Thyroid gland (tissue), 4 donors: ENCODE results near the gene CCDC116. TPM values are rescaled to one million over a fixed set of nuclear protein-coding genes. Genes with fewer than 3 reads are reported as not detected.
"Not testable (repeated sequence)": the region's sequence is repeated elsewhere in the genome, so short reads cannot be mapped to it uniquely, and the experiment has no call there.

Experiments used
- DNase-seq, 2 donors: peaks; one replicate each; pipeline ENCODE4 v3.0.0-alpha.2; 2019
- H3K27ac ChIP-seq, 3 donors: fragments of 200-600 bp; sonication (generic); 1 replicate in 2 of 3; 2 replicates in 1 of 3; pipeline ENCODE4 v1.5.1; 2016 to 2019; ENCODE audit warnings: mild to moderate bottlenecking in 1 of 3, moderate library complexity in 1 of 3
- H3K27me3 ChIP-seq: fragments of 200-600 bp; sonication (generic); one replicate; pipeline ENCODE4 v1.5.1; 2019
- H3K36me3 ChIP-seq, 2 donors: fragments of 200-600 bp; sonication (generic); one replicate each; pipeline ENCODE4 v1.5.1; 2016 to 2019
- H3K4me1 ChIP-seq, 2 donors: fragments of 200-600 bp; sonication (generic); one replicate each; pipeline ENCODE4 v1.5.1; 2017 to 2019
- H3K4me3 ChIP-seq, 3 donors: fragments of 200-600 bp; sonication (generic); replicated peaks in 1 of 3; 1 replicate in 2 of 3; 2 replicates in 1 of 3; pipeline ENCODE4 v1.5.1; 2016; ENCODE audit warnings: mild to moderate bottlenecking in 1 of 3
- H3K9me3 ChIP-seq: fragments of 200-600 bp; sonication (generic); one replicate; pipeline ENCODE4 v1.5.1; 2017
- CTCF ChIP-seq, 6 experiments: fragments of 200-600 bp in 3 of 6; fragments of 450-650 bp in 3 of 6; sonication (generic) in 3 of 6; IDR thresholded peaks; one replicate each; pipeline ENCODE4 v1.5.1; 2016 to 2019; ENCODE audit warnings: antibody characterized with exemption in 6 of 6, mild to moderate bottlenecking in 2 of 6, inconsistent platforms in 1 of 6, moderate library complexity in 1 of 6
- POLR2A ChIP-seq, 2 donors: fragments of 450-650 bp; IDR thresholded peaks; one replicate each; pipeline ENCODE4 v1.6.1; 2017; ENCODE audit warnings: antibody characterized with exemption in 2 of 2, mild to moderate bottlenecking in 2 of 2, moderate library complexity in 1 of 2
- WGBS, 2 donors: methylation state at CpG; one replicate each; pipeline ENCODE4 v1.1.5; 2017; 5-methylcytosine and 5-hydroxymethylcytosine counted together
- intact Hi-C: fragments of 100-400 bp; cut with DNase I; formaldehyde crosslinking; loops from one replicate; pipeline ENCODE4 v1.15.1; 2023
- total RNA-seq, 4 donors: library from RNA; depleted of rRNA; stranded (reverse); fragments of >200 nt; gene quantifications; one replicate each; pipeline ENCODE4 v1.2.3, GENCODE V29; 2016

The CCDC116 gene
- total RNA-seq, 4 donors from 2014 or later, result 0.27 to 1.6 (median 0.74) TPM

- no peak for TF ChIP-seq POLR2A (IDR thresholded peaks at IDR 0.05)
- TF ChIP-seq CTCF (IDR thresholded peaks at IDR 0.05), result no peak
- Histone ChIP-seq H3K9me3 (no peaks in the 10 kb centered on the region), H3K27ac (no peak overlapping the region), H3K4me1 (peaks cover 0 to 6% of the 10 kb centered on the region in 2 donors), H3K27me3 (no peaks in the 10 kb centered on the region), H3K36me3 (no peaks in the 10 kb centered on the region), H3K4me3 (no peak overlapping the region)
- no peak for DNase-seq
- WGBS, 2 donors, result 91 to 93% methylated on average over 6 of the region's 6 CpGs
- intact Hi-C loops, result no loop called here
Observed at GRCh38 chr22:21602579-21602978, 30.0 kb upstream of the CCDC116 start.

- no peak overlapping the region for H3K4me3 ChIP-seq
- no peak for DNase-seq
- intact Hi-C loops, result no loop called here
- no peaks in the 10 kb centered on the region for H3K36me3 ChIP-seq
- H3K9me3 ChIP-seq, result no peaks in the 10 kb centered on the region
- no peaks in the 10 kb centered on the region for H3K27me3 ChIP-seq
- 92 to 93% methylated on average over 9 of the region's 9 CpGs for WGBS, 2 donors
- H3K4me1 ChIP-seq, result peaks cover 0 to 11% of the 10 kb centered on the region in 2 donors
- no peak overlapping the region for H3K27ac ChIP-seq
- TF ChIP-seq POLR2A (IDR thresholded peaks at IDR 0.05) (no peak), CTCF (IDR thresholded peaks at IDR 0.05) (no peak)
Observed at GRCh38 chr22:21603973-21604372, 28.6 kb upstream of the CCDC116 start.

- no peak overlapping the region for H3K4me3 ChIP-seq
- intact Hi-C loops, result no loop called here
- 92 to 100% methylated on average over 6 to 7 of the region's 7 CpGs for WGBS, 2 donors
- H3K36me3 ChIP-seq, result no peaks in the 10 kb centered on the region
- peaks cover 0 to 6% of the 10 kb centered on the region in 2 donors for H3K4me1 ChIP-seq
- no peaks in the 10 kb centered on the region for H3K9me3 ChIP-seq
- TF ChIP-seq CTCF (IDR thresholded peaks at IDR 0.05) (no peak), POLR2A (IDR thresholded peaks at IDR 0.05) (no peak)
- DNase-seq, result no peak
- no peaks in the 10 kb centered on the region for H3K27me3 ChIP-seq
- H3K27ac ChIP-seq, result no peak overlapping the region
Observed at GRCh38 chr22:21605887-21606564, 26.5 kb upstream of the CCDC116 start.

GRCh38 chr22:21606775-21607174 is 25.8 kb upstream of the CCDC116 start:
- TF ChIP-seq POLR2A (IDR thresholded peaks at IDR 0.05) (no peak), CTCF (IDR thresholded peaks at IDR 0.05) (no peak)
- WGBS, 2 donors, result 98% methylated on average over 8 of the region's 8 CpGs
- Histone ChIP-seq H3K27ac (no peak overlapping the region), H3K9me3 (no peaks in the 10 kb centered on the region), H3K27me3 (no peaks in the 10 kb centered on the region), H3K4me3 (no peak overlapping the region), H3K4me1 (peaks cover 0 to 6% of the 10 kb centered on the region in 2 donors), H3K36me3 (no peaks in the 10 kb centered on the region)
- DNase-seq, result no peak
- intact Hi-C loops, result no loop called here

- DNase-seq, H3K4me1 ChIP-seq, H3K9me3 ChIP-seq, H3K4me3 ChIP-seq, H3K27me3 ChIP-seq, H3K36me3 ChIP-seq, H3K27ac ChIP-seq, intact Hi-C loops: not testable (repeated sequence)
- WGBS, 2 donors, result 95 to 96% methylated on average over 11 of the region's 11 CpGs
Observed at GRCh38 chr22:21609556-21610157, 22.9 kb upstream of the CCDC116 start.
